Neural cell (in vitro differentiated cells): ENCODE data around the gene INPP5A. TPM values are rescaled to one million over a fixed set of nuclear protein-coding genes. Genes with fewer than 3 reads are reported as not detected.

Experiments
- H2AFZ ChIP-seq: fragments of 200-600, 300-800 bp; sonication (generic), shearing (Covaris generic); 2 replicates; pipeline ENCODE4 v1.6.0; 2014; ENCODE audit warnings: low read depth, mild to moderate bottlenecking, antibody characterized with exemption, low read length, moderate library complexity
- H3F3A ChIP-seq: fragments of 200-600 bp; shearing (Covaris generic); 2 replicates; pipeline ENCODE4 v1.6.1; 2016; ENCODE audit warnings: mild to moderate bottlenecking, moderate library complexity, mixed read lengths, antibody characterized with exemption, low read length; ENCODE audit not compliant: insufficient read depth, poor library complexity, severe bottlenecking
- H3K27ac ChIP-seq: fragments of 200-600, 300-800 bp; sonication (generic), shearing (Covaris generic); 2 replicates; pipeline ENCODE4 v1.5.1; 2014; ENCODE audit warnings: mild to moderate bottlenecking, low read length, moderate library complexity
- H3K27me3 ChIP-seq: fragments of 300-800, 200-600 bp; sonication (generic), shearing (Covaris generic); 2 replicates; pipeline ENCODE4 v1.6.0; 2014; ENCODE audit warnings: mild to moderate bottlenecking, low read depth, low read length, moderate library complexity; ENCODE audit not compliant: insufficient read depth
- H3K36me3 ChIP-seq: fragments of 300-800, 200-600 bp; sonication (generic), shearing (Covaris generic); 2 replicates; pipeline ENCODE4 v1.5.1; 2014; ENCODE audit warnings: mild to moderate bottlenecking, antibody characterized with exemption, low read length, moderate library complexity; ENCODE audit not compliant: insufficient read depth
- H3K4me2 ChIP-seq: fragments of 300-800, 200-600 bp; sonication (generic), shearing (Covaris generic); 2 replicates; pipeline ENCODE4 v1.6.0; 2014; ENCODE audit warnings: mild to moderate bottlenecking, low read length
- H3K4me3 ChIP-seq: fragments of 300-800, 200-600 bp; sonication (generic), shearing (Covaris generic); 2 replicates; pipeline ENCODE4 v1.5.1; 2014; ENCODE audit warnings: mild to moderate bottlenecking, low read length, moderate library complexity
- H3K79me2 ChIP-seq: fragments of 200-600 bp; shearing (Covaris generic); replicated peaks from 2 replicates; pipeline ENCODE4 v1.6.0; 2014; ENCODE audit warnings: mild to moderate bottlenecking, low read length, moderate library complexity; ENCODE audit not compliant: insufficient read depth
- H3K9ac ChIP-seq: fragments of 300-800, 200-600 bp; sonication (generic), shearing (Covaris generic); 2 replicates; pipeline ENCODE4 v1.6.1; 2016; ENCODE audit warnings: mild to moderate bottlenecking, low read length, mixed read lengths
- H3K9me2 ChIP-seq: fragments of 200-600 bp; shearing (Covaris generic); 2 replicates; pipeline ENCODE4 v1.6.1; 2016; ENCODE audit warnings: mild to moderate bottlenecking, low read length, mixed read lengths; ENCODE audit not compliant: insufficient read depth
- H3K9me3 ChIP-seq: fragments of 200-600, 300-800 bp; sonication (generic), shearing (Covaris generic); 2 replicates; pipeline ENCODE4 v1.6.1; 2016; ENCODE audit warnings: mild to moderate bottlenecking, mixed run types, low read length, moderate library complexity, mixed read lengths
- H4K20me1 ChIP-seq: fragments of 200-600 bp; shearing (Covaris generic); 2 replicates; pipeline ENCODE4 v1.6.1; 2016; ENCODE audit warnings: mild to moderate bottlenecking, mixed run types; ENCODE audit not compliant: insufficient read depth
- EP300 ChIP-seq: fragments of 450-650 bp; conservative IDR thresholded peaks from 2 replicates; pipeline ENCODE4 v1.6.1; 2014; ENCODE audit warnings: antibody characterized with exemption, mild to moderate bottlenecking, moderate library complexity; ENCODE audit not compliant: poor library complexity, severe bottlenecking
- EZH2 ChIP-seq: fragments of 200-600, 300-800 bp; shearing (Covaris generic), sonication (generic); IDR thresholded peaks from 2 replicates; pipeline ENCODE4 v1.6.1; 2014; ENCODE audit warnings: antibody characterized with exemption, low read length, borderline replicate concordance, mild to moderate bottlenecking; ENCODE audit not compliant: insufficient read depth, poor library complexity, severe bottlenecking
- MXI1 ChIP-seq: fragments of 450-650 bp; conservative IDR thresholded peaks from 2 replicates; pipeline ENCODE4 v1.6.1; 2014; ENCODE audit warnings: antibody characterized with exemption, mild to moderate bottlenecking; ENCODE audit not compliant: poor library complexity, severe bottlenecking
- POLR2AphosphoS5 ChIP-seq: IDR thresholded peaks from 2 replicates; pipeline ENCODE4 v1.6.1; 2012
- RAD21 ChIP-seq: fragments of 450-650 bp; conservative IDR thresholded peaks from 2 replicates; pipeline ENCODE4 v1.6.1; 2014; ENCODE audit warnings: antibody characterized with exemption, mild to moderate bottlenecking, moderate library complexity
- SMC3 ChIP-seq: fragments of 450-650 bp; conservative IDR thresholded peaks from 2 replicates; pipeline ENCODE4 v1.6.1; 2014; ENCODE audit warnings: antibody characterized with exemption, mild to moderate bottlenecking, moderate library complexity; ENCODE audit not compliant: poor library complexity
- TAF1 ChIP-seq: IDR thresholded peaks from 2 replicates; pipeline ENCODE4 v1.6.1; 2012; ENCODE audit warnings: low read depth
- polyA plus RNA-seq: library from polyadenylated mRNA; depleted of rRNA; stranded (reverse); fragments of >200 nt; gene quantifications from 2 replicates; pipeline ENCODE4 v1.2.3, GENCODE V29; 2014
- TF ChIP-seq, protein P1 (sequence below): fragments of 450-650 bp; IDR thresholded peaks from 2 replicates; pipeline ENCODE4 v1.5.1; 2014; ENCODE audit warnings: antibody characterized with exemption, mild to moderate bottlenecking, moderate library complexity; ENCODE audit not compliant: poor library complexity, severe bottlenecking
- TF ChIP-seq, protein P2 (sequence below): IDR thresholded peaks from 2 replicates; pipeline ENCODE4 v1.6.1; 2012; ENCODE audit warnings: borderline replicate concordance

The INPP5A gene
- polyA plus RNA-seq, 1 donor from 2014 or later: 48.8 TPM

- Histone ChIP-seq H3K27me3 (no peaks in the 10 kb centered on the region), H4K20me1 (no peaks in the 10 kb centered on the region), H3K9me2 (no peaks in the 10 kb centered on the region), H3K4me2 (no peak overlapping the region), H3K27ac (no peak overlapping the region), H3K4me3 (no peak overlapping the region), H3K36me3 (no peaks in the 10 kb centered on the region), H3K9me3 (no peaks in the 10 kb centered on the region), H2AFZ (no peak overlapping the region), H3K79me2 (no peaks in the 10 kb centered on the region), H3K9ac (no peak overlapping the region), H3F3A (no peaks in the 10 kb centered on the region)
- no peak for TF ChIP-seq SMC3
- TF ChIP-seq EP300: no peak
- no peak for TF ChIP-seq POLR2AphosphoS5
- TF ChIP-seq, protein P1, sequence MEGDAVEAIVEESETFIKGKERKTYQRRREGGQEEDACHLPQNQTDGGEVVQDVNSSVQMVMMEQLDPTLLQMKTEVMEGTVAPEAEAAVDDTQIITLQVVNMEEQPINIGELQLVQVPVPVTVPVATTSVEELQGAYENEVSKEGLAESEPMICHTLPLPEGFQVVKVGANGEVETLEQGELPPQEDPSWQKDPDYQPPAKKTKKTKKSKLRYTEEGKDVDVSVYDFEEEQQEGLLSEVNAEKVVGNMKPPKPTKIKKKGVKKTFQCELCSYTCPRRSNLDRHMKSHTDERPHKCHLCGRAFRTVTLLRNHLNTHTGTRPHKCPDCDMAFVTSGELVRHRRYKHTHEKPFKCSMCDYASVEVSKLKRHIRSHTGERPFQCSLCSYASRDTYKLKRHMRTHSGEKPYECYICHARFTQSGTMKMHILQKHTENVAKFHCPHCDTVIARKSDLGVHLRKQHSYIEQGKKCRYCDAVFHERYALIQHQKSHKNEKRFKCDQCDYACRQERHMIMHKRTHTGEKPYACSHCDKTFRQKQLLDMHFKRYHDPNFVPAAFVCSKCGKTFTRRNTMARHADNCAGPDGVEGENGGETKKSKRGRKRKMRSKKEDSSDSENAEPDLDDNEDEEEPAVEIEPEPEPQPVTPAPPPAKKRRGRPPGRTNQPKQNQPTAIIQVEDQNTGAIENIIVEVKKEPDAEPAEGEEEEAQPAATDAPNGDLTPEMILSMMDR: no peak
- no peak for TF ChIP-seq MXI1
- no peak for TF ChIP-seq TAF1
- no peak for TF ChIP-seq RAD21
- TF ChIP-seq EZH2: no peak
- TF ChIP-seq, protein P2, sequence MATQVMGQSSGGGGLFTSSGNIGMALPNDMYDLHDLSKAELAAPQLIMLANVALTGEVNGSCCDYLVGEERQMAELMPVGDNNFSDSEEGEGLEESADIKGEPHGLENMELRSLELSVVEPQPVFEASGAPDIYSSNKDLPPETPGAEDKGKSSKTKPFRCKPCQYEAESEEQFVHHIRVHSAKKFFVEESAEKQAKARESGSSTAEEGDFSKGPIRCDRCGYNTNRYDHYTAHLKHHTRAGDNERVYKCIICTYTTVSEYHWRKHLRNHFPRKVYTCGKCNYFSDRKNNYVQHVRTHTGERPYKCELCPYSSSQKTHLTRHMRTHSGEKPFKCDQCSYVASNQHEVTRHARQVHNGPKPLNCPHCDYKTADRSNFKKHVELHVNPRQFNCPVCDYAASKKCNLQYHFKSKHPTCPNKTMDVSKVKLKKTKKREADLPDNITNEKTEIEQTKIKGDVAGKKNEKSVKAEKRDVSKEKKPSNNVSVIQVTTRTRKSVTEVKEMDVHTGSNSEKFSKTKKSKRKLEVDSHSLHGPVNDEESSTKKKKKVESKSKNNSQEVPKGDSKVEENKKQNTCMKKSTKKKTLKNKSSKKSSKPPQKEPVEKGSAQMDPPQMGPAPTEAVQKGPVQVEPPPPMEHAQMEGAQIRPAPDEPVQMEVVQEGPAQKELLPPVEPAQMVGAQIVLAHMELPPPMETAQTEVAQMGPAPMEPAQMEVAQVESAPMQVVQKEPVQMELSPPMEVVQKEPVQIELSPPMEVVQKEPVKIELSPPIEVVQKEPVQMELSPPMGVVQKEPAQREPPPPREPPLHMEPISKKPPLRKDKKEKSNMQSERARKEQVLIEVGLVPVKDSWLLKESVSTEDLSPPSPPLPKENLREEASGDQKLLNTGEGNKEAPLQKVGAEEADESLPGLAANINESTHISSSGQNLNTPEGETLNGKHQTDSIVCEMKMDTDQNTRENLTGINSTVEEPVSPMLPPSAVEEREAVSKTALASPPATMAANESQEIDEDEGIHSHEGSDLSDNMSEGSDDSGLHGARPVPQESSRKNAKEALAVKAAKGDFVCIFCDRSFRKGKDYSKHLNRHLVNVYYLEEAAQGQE: no peak
These were observed 115.5 kb downstream of the INPP5A start for GRCh38 chr10:132652936-132653590.

DNA sequence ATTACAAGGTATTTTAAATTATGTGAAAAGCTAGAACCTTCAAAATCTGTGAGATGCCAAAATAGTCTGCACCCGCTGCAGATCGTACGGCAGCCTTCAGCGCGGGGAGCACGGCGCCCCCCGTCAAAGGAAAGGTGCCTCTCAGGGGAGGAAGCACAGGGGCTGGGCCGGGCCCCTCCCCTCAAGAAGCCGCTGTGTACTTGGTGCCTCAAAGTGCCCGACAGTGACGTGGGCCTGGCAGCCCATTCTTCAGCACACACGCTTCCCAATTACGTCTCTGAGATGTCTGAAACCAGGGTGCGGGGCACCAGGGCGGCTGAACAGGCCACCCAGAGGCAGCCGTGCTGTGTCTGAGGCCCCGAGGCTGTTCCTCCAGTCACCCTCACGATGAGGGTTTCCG, 116.1 kb downstream of the INPP5A start:
- no peak overlapping the region for H3K27ac ChIP-seq
- H3K4me2 ChIP-seq: no peak overlapping the region
- H3F3A ChIP-seq: no peaks in the 10 kb centered on the region
- H2AFZ ChIP-seq: no peak overlapping the region
- no peaks in the 10 kb centered on the region for H3K9me2 ChIP-seq
- no peaks in the 10 kb centered on the region for H3K9me3 ChIP-seq
- no peak overlapping the region for H3K9ac ChIP-seq
- H3K4me3 ChIP-seq: no peak overlapping the region
- no peaks in the 10 kb centered on the region for H3K27me3 ChIP-seq
- no peaks in the 10 kb centered on the region for H3K36me3 ChIP-seq
- no peak for TF ChIP-seq SMC3
- TF ChIP-seq, protein P1: no peak
- no peaks in the 10 kb centered on the region for H4K20me1 ChIP-seq
- H3K79me2 ChIP-seq: no peaks in the 10 kb centered on the region
